ENCODE data around the gene RIPOR3.
"Not testable (repeated sequence)": the region's sequence is repeated elsewhere in the genome, so short reads cannot be mapped to it uniquely, and the experiment has no call there.

Gene RIPOR3

DNA sequence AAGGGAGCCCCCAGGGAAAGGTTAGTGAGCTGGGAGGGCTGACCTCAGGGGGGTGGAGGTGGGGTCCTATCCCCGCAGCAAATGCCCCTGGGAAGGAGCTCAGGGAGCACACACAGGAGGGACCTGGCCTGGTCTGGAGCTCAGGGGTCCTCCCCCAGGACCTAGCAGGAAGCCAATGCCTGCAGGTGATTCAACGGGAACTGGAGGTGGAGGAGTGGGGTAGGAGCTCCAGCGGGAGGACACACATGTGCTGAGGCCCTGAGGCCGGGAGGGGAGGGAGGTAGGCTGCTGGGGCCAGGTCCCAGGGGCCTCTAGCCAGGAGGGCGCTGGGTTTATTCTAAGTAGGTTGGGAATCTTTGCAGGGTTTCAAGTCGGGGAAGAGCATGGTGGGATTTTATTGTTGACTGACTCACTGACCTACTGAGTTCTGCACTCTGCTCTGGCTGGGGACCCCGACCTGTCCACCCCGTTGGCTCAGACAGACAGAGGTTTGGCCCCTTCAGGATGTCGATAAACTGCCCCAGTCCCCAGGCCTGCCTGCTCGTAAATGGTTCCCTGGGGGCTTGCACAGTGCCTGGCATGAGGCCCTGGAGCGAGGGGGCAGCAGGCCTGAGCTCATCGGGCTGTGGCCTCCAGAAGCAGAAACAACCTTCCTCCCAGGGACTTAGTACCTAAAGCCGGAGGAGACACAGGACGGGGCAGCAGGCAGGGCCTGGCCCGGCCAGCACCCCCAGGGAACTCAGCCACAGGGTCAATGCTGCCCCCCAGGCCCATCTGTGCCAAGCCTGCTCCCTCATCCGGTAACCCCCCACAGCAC, 62.3 kb downstream of the RIPOR3 start:
- DNase-seq: no peak

DNA sequence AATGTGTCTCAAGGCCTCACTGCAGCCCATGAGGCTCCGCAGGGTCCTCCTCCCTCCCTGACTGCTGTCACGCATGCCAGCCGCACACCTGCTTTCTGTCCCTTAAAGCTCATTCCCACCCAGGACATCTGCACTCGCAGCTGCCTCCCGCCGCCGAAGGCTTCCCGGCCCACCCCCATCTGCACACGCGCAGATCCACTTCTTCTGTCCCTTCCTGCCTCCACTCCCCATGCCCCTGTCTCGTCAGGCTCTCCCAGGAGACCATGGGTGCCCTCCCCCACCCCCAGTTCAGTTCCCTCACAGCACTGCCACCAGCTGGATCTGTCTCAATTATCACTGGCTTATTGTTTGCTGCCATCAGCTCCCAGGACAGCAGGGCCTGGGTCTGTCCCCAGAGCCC, 63.0 kb downstream of the RIPOR3 start:
- no peak for DNase-seq

DNA sequence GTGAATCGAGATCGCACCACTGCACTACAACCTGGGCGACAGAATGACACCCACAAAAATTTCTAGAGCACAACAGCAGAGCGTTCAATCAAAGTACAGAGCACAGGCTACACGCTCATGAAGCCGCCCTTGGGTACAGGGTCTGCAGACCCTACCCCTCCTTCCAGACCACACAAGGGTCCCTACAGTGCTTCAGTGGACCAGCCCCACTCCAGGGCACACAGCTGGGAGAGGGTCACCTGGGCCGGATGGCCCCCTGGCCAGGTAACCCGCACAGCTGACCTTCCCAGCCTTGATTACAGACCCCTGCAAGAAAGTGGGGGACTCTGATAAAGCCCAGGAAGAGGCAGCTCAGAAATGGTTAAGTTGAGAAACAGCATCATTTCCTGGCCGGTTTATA, 63.6 kb downstream of the RIPOR3 start:
- DNase-seq: no peak

DNA sequence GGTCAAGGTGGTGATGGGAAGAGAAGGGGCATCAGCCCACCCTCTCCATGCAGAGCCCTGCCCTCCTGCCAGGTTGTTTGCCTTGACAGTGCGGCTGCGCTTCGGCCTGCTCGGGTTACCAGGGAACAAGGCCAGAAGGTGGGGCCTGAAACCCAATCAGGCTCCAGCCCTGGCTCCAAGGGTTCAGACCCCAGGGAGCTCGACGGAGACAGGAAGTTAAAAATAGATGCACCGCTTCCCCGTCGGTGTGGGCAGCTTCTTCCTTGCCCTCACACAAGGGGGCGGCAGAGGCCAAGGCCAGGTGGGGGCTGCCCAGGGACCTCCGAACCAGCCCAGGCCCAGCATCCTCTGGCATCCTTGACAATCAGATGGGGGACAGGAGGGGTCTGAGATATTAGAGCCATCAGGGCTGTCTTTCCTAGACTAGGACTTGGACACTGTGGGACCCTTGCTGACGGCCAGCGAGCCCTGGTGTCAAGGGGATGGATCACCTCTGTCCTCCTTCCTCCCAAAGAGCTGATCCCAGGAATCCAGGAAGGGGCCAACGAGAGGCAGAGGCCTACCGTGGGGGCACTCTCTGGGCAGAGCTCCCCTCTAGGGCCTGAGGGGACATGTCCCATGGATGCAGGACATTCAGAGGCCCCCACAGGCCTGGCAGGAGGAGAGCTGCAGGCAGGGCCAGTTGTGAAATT, 65.2 kb downstream of the RIPOR3 start:
- DNase-seq: no peak

DNA sequence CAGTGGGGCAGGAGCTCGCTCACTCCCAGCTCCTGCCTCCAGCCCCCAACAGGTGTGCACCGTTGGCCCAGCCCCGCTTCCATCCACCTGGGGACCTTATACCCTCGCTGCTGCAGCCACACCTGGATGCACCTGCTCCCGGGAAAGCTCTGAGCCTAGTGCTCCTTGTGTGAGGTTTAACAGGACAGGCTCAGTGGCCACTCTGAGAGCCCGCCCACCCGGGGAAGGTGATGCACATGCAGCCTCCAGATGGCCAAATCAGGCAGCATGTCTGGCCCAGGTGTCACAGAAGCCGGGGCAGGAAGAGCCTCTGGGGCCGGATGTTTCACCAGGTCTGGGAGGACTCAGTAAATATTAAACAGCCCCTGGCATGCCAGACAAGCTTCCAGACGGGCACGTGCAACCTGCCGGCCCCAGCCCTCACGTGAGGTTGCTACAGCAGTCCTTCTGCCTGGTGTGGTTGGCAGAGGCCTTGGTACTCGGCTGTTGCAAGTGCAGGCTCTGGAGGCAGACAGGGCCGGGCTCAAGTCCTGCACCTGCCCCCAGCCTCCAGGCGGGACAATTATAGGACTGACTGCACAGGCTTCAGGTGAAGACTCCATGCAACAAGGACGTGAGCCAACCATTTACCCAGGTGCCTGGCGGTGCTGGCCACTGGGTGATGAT, 66.9 kb downstream of the RIPOR3 start:
- DNase-seq: no peak

DNA sequence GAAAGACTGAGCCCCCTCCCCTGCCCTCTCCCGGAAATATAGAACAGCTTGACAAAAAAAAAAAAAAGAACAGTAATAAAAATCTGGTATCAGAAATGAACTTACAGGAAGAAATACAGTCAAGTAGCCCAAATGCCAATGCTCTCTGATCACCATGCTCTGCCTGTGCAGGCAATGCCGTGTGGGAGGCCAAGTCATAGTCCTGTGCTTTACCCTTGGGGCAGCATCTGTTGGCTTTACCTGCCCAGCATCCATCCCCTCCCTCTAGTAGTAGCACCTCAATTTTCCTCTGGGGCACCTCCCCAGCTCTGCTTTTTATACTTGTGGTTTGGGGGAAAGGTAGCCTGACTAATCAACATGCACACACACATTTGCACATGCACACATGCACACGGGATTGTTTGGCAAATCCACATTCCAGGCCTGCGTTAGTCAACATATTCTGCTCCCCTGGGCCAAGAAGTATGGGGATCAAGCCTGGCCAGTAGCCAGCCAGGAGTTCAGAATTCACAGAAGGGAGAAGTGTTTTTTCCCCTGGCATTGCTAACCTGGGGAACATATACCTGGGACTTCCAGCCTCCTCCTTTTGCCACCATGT, 70.2 kb downstream of the RIPOR3 start:
- no peak for DNase-seq

DNA sequence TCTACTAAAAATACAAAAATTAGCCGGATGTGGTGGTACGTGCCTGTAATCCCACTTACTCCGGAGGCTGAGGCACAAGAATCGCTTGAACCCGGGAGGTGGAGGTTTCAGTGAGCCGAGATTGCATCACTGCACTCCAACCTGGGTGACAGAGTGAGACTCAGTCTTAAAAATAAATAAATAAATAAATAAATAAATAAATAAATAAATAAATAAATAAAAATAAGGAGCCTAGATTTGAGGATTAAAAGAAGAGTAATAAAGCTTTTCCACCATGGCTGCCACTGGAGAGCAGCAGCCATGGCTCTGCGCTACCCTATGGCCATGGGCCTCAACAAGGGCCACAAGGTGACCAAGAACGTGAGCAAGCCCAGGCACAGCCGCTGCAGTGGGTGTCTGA, 70.9 kb downstream of the RIPOR3 start:
- DNase-seq: not testable (repeated sequence)

DNA sequence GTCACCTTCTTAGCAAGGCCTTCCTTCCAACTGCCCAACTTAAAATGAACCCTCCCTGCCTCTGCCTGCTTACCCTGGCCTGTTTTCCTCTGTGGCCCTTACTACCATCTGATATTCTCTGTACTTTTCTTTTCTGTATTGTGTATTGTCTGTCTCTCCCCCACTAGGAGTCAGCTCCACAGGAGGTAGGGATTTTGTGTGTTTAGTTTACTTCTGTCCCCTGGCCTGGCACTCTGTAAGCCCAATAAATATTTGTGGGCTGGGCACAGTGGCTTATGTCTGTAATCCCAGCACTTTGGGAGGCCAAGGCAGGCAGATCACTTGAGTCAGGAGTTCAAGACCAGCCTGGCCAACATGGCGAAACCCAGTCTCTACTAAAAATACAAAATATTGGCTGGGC, 72.8 kb downstream of the RIPOR3 start:
- DNase-seq: no peak

DNA sequence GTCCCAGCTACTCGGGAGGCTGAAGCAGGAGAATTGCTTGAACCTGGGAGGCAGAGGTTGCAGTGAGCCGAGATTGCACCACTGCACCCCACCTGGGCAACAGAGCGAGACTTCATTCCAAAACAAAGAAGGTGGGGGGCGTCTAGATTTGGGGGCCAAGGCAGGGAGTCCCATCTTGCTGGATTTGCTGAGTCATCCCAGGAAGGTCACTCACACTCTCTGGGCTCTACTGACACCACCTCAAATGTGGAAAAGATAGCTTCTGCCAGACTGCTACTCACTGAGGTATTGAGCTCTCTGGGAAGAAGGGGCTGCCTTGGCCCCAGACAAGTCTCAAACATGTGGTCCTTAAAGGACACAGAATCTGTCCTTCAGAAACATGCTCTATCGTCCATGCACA, 74.3 kb downstream of the RIPOR3 start:
- DNase-seq: no peak

DNA sequence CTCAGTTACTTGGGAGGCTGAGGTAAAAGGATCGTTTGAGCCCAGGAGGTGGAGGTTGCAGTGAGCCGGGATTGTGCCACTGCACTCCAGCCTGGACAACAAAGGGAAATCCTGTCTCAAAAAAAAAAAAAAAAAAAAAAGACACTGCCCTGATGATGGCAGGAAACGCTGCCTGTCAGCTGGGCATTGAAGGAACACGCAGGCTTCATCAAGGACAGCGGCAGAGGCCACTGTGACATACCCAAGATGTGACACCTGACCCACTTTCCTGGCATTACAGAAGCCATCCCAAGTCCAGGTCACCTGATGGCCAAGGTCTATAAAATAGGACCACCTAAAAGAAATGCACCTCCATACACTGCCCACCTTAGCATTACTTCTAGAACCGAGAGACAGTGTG, 75.9 kb downstream of the RIPOR3 start:
- DNase-seq: no peak

DNA sequence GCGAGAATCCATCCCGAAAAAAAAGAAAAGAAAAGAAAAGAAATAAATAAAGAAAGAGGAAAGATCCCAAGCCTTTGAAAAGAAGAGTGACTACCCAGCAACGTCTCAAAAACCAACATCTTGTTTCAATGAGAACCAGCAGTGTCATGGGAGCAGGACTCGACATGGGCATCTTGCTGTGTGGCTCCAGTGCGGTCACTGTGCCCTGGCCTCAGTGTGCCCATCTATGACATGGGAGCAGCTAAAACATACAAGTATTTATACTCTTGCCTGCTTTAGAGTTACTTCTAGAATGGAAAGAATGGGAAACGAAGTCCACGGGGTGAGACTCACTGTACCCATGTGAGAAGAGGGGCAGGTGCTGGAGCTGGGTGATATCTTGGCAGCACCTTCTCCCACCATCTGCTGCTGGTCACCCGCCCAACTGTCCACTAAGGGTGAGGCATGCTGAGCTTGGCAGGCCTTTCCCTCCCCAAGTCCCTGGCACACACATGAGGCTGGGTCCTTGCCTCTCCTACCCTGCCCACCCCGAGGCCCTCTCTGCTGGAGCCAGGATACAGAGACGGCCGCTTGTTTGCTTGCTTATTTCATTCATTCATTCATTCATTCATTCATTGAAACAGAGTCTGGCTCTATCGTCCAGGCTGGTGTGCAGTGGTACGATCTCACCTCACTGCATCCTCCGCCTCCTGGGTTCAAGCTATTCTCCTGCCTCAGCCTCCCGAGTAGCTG, 77.7 kb downstream of the RIPOR3 start:
- no peak for DNase-seq

DNA sequence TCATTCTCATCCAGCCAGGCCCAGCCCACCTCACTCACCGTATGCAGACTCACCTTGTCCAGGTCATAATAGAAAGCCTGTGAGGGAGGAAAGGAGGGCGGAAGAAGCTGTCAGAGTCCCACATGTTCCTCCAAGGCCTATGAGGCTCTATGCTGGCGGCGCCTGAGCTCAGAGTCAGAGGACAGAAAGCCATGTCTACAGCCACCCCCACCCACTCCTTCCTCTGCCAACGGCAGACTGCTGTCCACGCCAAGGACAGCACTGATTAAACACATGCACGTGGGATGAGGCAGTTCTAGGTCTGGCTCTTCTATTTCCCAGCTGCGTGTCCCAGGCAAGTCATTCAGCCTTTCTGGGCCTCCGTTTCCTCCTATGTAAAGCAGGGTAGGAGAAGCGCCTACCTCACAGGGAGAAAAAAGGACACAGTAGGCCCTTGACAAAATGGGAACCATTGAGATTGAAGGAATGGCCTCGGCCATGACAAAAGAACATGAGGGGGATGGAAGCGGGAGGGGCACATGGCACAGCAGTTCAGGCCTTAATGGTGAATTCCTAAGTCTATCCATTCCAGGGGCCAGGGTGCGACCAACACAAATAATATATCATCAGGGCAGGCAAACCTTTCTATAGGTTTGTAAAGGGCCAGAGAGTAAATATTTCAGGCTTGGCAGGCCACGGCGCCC, 80.1 kb downstream of the RIPOR3 start:
- no peak for DNase-seq

DNA sequence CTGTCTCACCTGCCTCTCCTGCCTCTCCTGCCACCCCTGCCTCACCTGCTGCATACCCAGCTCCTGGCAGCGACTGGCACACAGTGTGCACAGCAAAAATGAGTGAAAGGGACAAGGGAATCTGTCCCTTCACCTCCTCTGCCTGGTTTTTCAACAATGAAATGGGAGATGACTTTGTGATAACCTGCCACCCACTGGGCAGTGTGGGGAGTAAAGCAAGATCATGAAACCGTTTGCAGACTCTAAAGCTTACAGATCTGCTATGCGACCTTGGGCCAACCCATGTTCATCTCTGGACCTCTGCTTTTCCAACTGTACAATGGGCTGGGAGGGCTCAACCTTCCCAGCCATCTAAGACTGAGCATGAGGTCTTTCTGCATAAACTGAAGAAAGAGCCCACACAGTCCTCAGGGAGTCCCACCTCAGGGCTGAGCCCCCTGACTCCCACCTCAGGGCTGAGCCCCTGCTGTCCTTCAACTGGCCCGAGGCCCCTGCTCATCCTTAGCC, 81.1 kb downstream of the RIPOR3 start:
- no peak for DNase-seq

DNA sequence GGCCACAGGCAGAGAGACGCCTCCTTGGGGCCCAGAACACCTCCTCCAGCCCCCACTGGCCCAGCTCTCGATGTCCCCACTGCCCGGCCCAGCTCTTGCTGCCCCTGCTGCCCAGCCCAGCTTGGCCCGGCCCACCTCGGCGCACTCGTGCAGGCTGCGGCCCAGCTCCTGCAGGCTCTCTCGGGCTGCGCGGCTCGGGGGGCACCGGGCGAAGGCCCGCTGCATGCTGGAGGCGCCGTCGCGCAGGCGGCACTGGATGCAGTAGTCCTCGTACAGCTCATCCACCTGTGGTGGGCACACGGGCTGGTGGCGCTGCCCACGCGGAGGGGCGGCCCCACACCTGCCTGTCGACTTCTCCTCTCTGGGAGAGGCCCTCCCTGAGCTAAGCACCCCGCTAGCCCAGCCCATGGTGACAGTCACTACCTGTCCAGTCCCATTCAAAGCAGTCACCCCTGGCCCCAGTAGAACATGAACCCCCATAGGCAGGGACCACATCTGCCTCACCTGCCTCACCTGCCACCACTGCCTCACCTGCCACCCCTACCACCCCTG, 81.8 kb downstream of the RIPOR3 start:
- no peak for DNase-seq

DNA sequence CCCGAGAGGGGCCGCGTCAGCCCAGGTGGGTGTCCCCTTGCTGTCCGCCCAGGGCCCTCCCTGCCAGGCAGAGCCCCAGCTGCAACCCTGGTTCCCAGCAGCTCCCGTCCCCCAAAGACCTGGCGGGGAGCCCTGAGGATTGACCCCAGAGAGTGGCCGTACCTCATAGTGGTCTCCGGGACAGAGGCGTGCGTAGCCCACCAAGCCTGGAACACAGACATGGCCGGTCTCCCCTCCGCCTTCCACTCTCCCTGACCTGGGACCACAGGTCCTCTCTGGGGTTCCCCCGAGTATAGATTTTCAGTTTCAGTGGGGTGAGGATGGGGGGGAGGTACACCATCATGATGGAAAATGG, 82.6 kb downstream of the RIPOR3 start:
- DNase-seq: no peak

DNA sequence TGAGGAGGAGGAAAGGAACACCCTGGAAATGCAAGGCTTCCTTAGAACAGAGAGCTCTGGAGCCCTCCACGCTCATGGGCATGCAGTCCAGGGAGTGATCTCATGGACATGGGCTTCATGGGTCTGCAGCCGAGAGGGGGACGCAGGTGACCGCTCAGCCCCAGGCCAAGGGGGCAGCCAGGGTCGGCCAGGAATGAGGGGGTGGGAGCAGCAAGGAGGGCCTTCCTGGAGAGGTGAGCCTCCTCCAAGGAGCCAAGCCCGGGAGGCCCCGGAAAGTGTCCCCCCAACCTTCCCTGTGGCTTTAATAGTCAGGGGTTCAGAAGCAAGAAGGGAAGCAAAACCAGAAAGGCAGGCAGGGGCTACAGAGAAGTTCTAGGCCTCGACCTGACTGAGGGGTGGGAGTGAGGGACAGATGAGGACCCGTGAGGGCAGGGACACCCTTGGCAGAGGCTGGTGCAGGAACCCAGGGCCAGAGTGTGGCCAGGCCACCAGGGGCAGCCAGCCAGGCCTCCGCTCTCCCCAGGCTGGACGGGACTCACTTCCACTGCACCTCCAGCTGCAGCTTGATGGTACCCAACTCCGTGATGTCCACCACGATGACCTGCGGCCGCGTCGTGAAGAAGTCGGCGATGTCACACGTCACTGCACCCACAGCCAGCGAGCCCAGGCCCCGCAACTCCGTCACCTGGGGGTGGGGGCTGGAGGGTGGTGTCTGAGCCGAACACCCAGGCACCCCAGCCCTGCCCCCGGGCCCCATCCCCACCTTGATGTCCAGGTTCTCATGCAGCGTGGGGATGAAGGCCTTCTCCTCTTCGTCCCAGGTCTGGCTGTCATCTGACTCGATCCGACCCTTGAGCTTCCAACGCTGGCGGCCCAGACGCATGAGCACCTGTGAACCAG, 83.2 kb downstream of the RIPOR3 start:
- no peak for DNase-seq

DNA sequence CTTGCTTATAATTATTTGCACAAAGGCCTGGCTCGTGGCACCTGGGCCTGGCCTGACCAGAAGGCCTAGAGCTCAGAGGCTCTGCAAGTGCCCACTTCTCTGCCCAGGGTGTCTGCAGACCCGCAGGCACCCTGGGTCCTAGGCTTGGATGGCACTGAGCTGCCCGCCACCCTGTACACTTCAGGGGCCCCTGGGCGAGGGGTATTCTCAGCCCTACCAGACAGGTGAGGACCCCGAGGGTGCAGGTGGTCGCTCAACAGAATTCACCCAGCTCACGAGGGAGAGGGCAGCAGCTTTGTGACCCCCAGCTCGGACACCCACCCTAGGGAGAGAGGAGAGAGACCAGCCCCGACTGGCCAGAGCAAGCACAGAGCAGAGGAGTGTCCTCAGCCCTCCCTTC, 83.9 kb downstream of the RIPOR3 start:
- no peak for DNase-seq

DNA sequence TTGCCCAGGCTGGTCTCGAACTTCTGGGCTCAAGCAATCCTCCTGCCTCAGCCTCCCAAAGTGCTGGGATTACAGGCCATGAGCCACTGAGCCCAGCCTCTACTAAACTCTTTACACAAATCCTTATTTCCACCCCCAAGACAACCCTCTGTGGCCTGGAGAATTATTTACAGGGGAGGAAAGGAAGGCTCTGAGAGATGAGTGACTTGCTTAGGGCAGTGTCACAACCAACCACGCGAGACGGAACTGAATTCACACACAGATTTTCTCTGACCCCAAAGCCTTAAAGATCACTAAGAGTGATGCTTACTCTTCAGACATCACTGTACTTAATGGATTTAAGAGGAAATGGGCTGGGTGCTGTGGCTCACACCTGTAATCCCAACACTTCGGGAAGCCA, 86.2 kb downstream of the RIPOR3 start:
- DNase-seq: no peak

DNA sequence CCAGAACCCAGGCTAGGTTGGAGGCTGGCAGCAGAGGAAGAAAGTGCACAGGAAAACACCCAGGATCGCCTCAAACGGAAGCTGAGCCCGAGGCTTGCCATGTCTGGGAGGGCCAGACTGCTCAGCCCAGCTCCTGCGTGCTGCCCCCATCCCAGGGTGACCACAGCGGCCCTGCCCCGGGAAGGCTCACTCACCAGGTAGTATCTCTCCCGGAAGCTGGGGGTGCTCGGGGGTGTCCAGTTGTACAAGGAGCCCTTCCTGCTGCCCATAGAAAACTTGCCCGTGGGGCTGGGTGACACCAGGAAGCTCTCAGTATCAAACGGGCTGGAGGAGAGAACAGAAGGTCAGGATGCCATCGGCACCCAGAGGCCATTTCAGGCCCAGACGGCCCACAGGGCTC, 86.9 kb downstream of the RIPOR3 start:
- DNase-seq: no peak

DNA sequence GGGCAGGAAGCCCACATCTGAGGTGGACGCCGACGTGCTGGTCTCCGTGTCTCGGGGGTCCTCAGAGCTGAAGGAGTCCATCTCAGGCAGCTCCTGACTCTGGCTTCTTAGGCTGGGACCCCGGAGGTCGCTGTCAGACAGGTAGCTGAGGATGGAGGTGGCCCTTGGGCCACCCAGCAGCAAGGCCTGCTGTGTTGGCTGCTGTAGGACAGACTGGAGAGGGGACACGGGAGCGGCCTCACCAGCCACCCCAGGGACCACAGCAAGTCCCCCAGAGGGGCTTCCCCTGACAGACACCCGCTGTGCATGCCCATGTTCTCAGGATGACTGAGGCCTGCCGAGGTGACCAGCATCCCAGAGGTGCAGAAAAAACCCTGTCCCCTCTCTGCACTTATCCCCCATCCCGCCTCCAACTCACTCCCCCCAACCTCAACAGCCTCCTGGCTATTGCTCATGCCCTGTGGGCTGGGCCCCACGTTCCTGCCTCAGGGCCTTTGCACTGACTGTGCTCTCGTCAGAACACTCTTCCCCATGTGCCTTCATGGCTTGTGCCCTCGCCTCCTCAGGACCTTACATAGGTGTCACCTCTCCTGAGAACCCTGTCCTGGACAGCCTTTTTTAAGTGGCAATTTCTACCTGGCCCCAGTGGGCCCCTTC, 88.8 kb downstream of the RIPOR3 start:
- DNase-seq: no peak

Data from cortex of kidney (tissue), 1 donor.